Upper lobe of left lung (tissue), 6 donors: Measurements from ENCODE around the gene LIM2. TPM values are rescaled to one million over a fixed set of nuclear protein-coding genes. Genes with fewer than 3 reads are reported as not detected.

Experiments used
- ATAC-seq, 2 donors: fragments of 200-7000 bp; cut with Tn5 transposase; one replicate each; pipeline ENCODE4 v1.9.1; 2022; ENCODE audit warnings: mild to moderate bottlenecking in 2 of 2, moderate library complexity in 2 of 2; ENCODE audit not compliant: low FRiP score in 2 of 2
- DNase-seq, 2 donors: peaks; one replicate each; pipeline ENCODE4 v3.0.0-alpha.2; 2019 to 2020
- H3K27ac ChIP-seq, 4 donors: fragments of 200-600 bp; sonication (generic); one replicate each; pipeline ENCODE4 v1.5.1; 2016 to 2019
- H3K27me3 ChIP-seq, 4 donors: fragments of 200-600 bp; sonication (generic); one replicate each; pipeline ENCODE4 v1.5.1; 2017 to 2019
- H3K36me3 ChIP-seq, 4 donors: fragments of 200-600 bp; sonication (generic); one replicate each; pipeline ENCODE4 v1.5.1; 2016 to 2019
- H3K4me1 ChIP-seq, 4 donors: fragments of 200-600 bp; sonication (generic); one replicate each; pipeline ENCODE4 v1.5.1; 2018 to 2019
- H3K4me3 ChIP-seq, 4 donors: fragments of 200-600 bp; sonication (generic); one replicate each; pipeline ENCODE4 v1.5.1; 2017 to 2019; ENCODE audit warnings: mild to moderate bottlenecking in 2 of 4, moderate library complexity in 1 of 4
- H3K9me3 ChIP-seq, 4 donors: fragments of 200-600 bp; sonication (generic); one replicate each; pipeline ENCODE4 v1.5.1; 2018 to 2019
- EP300 ChIP-seq, 4 donors: sonication (generic); formaldehyde crosslinking; IDR thresholded peaks; one replicate each; pipeline ENCODE4 v1.5.1; 2017; ENCODE audit warnings: antibody characterized with exemption in 4 of 4, control low read depth in 2 of 4
- POLR2A ChIP-seq, 4 donors: fragments of 450-650 bp; IDR thresholded peaks; one replicate each; pipeline ENCODE4 v1.5.1; 2016 to 2017; ENCODE audit warnings: antibody characterized with exemption in 4 of 4, mild to moderate bottlenecking in 2 of 4
- POLR2AphosphoS5 ChIP-seq, 2 donors: sonication (generic); formaldehyde crosslinking; IDR thresholded peaks; one replicate each; pipeline ENCODE4 v1.5.1; 2017; ENCODE audit warnings: antibody characterized with exemption in 2 of 2
- WGBS, 2 donors: methylation state at CpG; one replicate each; pipeline ENCODE4 v1.1.5; 2017 to 2018; 5-methylcytosine and 5-hydroxymethylcytosine counted together
- total RNA-seq, 6 donors: library from RNA; depleted of rRNA in 4 of 6; stranded (reverse); fragments of >200 nt in 4 of 6; gene quantifications; one replicate each; pipeline versions ENCODE4 v1.1.0 to v1.2.1, GENCODE V29; 2016 to 2021
- TF ChIP-seq, protein P1 (sequence below), 6 experiments: fragments of 450-650 bp in 4 of 6; fragments of 200-600 bp in 2 of 6; sonication (generic) in 2 of 6; IDR thresholded peaks; one replicate each; pipeline ENCODE4 v1.5.1; 2016 to 2019; ENCODE audit warnings: antibody characterized with exemption in 6 of 6
- donor health status: DM: no; HTN: no; CAD: no; lungs with moderate emphysema.
- donor health status: DM: no; HTN: yes; CAD: no; lungs with severe emphysema.

LIM2 gene
- total RNA-seq, 6 donors from 2014 or later = 0.29 TPM; not detected in 5

DNA sequence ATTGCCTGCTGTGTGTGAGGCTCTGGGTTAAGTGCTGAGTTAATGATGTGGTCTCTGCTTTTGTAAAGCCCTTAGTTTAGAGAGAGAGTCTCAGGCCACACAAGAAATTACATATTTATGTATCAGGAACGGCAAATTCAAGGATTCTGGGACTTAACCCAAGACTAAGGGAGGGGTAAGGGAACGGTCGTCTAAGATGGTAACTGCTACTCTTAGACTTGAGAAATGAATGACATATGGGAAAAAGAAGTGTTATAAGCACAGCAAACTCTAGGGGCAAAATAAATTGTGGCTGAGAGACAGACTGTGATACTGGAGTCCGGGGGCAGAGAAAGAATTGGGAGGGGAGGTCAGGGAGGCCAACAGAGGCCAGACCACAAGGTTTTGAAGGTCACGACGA is 56.1 kb downstream of the LIM2 start:
- WGBS, 2 donors = 91 to 93% methylated on average over 6 of the region's 6 CpGs
- TF ChIP-seq EP300 (IDR thresholded peaks at IDR 0.05) = no peak
- TF ChIP-seq POLR2AphosphoS5 (IDR thresholded peaks at IDR 0.05) = no peak
- TF ChIP-seq POLR2A (IDR thresholded peaks at IDR 0.05) = no peak
- TF ChIP-seq, protein P1, sequence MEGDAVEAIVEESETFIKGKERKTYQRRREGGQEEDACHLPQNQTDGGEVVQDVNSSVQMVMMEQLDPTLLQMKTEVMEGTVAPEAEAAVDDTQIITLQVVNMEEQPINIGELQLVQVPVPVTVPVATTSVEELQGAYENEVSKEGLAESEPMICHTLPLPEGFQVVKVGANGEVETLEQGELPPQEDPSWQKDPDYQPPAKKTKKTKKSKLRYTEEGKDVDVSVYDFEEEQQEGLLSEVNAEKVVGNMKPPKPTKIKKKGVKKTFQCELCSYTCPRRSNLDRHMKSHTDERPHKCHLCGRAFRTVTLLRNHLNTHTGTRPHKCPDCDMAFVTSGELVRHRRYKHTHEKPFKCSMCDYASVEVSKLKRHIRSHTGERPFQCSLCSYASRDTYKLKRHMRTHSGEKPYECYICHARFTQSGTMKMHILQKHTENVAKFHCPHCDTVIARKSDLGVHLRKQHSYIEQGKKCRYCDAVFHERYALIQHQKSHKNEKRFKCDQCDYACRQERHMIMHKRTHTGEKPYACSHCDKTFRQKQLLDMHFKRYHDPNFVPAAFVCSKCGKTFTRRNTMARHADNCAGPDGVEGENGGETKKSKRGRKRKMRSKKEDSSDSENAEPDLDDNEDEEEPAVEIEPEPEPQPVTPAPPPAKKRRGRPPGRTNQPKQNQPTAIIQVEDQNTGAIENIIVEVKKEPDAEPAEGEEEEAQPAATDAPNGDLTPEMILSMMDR (IDR thresholded peaks at IDR 0.05) = no peak

DNA sequence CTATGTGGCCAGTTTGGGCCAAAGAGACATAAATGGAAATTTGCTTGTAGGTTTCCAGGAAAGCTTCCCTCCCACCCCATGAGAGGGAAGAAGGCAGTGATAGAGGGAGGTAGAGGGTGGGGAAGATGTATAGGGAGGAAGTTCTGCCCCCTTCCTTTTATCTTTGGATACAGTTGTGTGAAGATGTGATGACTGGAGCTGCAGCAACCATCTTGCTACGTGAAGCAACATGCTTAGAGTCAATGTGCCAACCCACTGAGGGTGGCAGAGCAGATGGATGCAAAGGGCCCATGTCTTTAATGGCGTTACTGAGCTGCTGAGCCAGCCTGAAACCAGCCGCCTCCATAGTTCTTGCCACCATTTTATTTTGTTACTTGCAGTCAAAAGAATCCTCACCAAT is 56.6 kb downstream of the LIM2 start:
- peaks cover 7 to 16% (median 13%) of the 10 kb centered on the region in 4 donors for H3K4me1 ChIP-seq
- TF ChIP-seq, protein P1 (IDR thresholded peaks at IDR 0.05) = no peak
- TF ChIP-seq POLR2A (IDR thresholded peaks at IDR 0.05) (no peak), POLR2AphosphoS5 (IDR thresholded peaks at IDR 0.05) (no peak), EP300 (IDR thresholded peaks at IDR 0.05) (no peak)
- H3K36me3 ChIP-seq = no peaks in the 10 kb centered on the region
- H3K27me3 ChIP-seq = peaks cover 0 to 25% (median 9%) of the 10 kb centered on the region in 4 donors
- peaks cover 0 to 5% (median 1%) of the 10 kb centered on the region in 4 donors for H3K9me3 ChIP-seq
- H3K4me3 ChIP-seq = no peak overlapping the region
- DNase-seq = no peak
- 70 to 76% methylated on average over 3 of the region's 3 CpGs for WGBS, 2 donors
- ATAC-seq = no peak
- H3K27ac ChIP-seq = no peak overlapping the region

More for the DNA sequence above, 56.1 kb downstream of the LIM2 start:
- Histone ChIP-seq H3K27me3 (peaks cover 0 to 22% (median 6%) of the 10 kb centered on the region in 4 donors), H3K4me1 (peaks cover 7 to 14% (median 13%) of the 10 kb centered on the region in 4 donors), H3K36me3 (no peaks in the 10 kb centered on the region), H3K27ac (no peak overlapping the region), H3K4me3 (no peak overlapping the region), H3K9me3 (peaks cover 0 to 5% (median 1%) of the 10 kb centered on the region in 4 donors)
- DNase-seq (no peak), ATAC-seq (no peak)

DNA sequence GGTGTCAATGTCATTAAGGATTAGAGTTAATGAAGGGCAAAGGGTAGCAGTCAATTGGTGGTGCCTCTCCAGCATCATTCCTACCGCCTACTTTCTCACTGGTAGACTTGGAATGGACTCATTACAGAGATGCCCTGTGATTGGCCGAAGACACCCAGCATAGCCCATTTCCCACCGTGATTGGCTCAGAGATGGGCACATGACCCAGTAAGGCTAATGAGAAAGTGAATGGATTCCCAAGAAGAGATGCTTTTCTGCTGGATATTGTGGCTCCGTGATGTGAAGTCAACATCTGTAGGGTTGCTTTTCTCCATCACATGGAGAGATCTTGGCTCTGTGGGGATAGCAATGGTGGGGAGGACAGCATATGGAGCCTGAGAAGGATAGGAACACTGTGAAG is 57.4 kb downstream of the LIM2 start:
- peaks cover 0 to 5% (median 1%) of the 10 kb centered on the region in 4 donors for H3K9me3 ChIP-seq
- 95 to 96% methylated on average over 4 of the region's 4 CpGs for WGBS, 2 donors
- TF ChIP-seq POLR2A (IDR thresholded peaks at IDR 0.05) (no peak), POLR2AphosphoS5 (IDR thresholded peaks at IDR 0.05) (no peak), EP300 (IDR thresholded peaks at IDR 0.05) (no peak)
- TF ChIP-seq, protein P1 (IDR thresholded peaks at IDR 0.05) = no peak
- H3K36me3 ChIP-seq = no peaks in the 10 kb centered on the region
- H3K4me3 ChIP-seq = no peak overlapping the region
- ATAC-seq = no peak
- peaks cover 0 to 25% (median 11%) of the 10 kb centered on the region in 4 donors for H3K27me3 ChIP-seq
- peaks cover 7 to 16% (median 13%) of the 10 kb centered on the region in 4 donors for H3K4me1 ChIP-seq
- DNase-seq = no peak
- H3K27ac ChIP-seq = no peak overlapping the region

Other genes with a start within 250 kb of the LIM2 start
- gene SIGLEC7, start 245.7 kb downstream of the LIM2 start, total RNA-seq = 10 to 100 TPM in 1 of 6 donors, 1 to 10 TPM in 5; 3.4 to 10.9 (median 8.1) TPM
- gene CD33, start 162.9 kb downstream of the LIM2 start, total RNA-seq = 10 to 100 TPM in 5 of 6 donors, 1 to 10 TPM in 1; 8.4 to 32.2 (median 21.6) TPM
- not detected for gene SIGLECL1, start 136.9 kb downstream of the LIM2 start, total RNA-seq
- under 1 TPM in 2 of 6 donors, not detected in 4; 0.09 to 0.10 TPM for gene IGLON5, start 76.3 kb downstream of the LIM2 start, total RNA-seq
- 10 to 100 TPM in 1 of 6 donors, 1 to 10 TPM in 4, under 1 TPM in 1; 0.76 to 13.6 (median 2.8) TPM for gene VSIG10L, start 45.8 kb downstream of the LIM2 start, total RNA-seq
- 100 to 1,000 TPM in 1 of 6 donors, 10 to 100 TPM in 5; 59.7 to 102 (median 86.6) TPM for gene ETFB, start 21.6 kb downstream of the LIM2 start, total RNA-seq
- 1 to 10 TPM in 2 of 6 donors, under 1 TPM in 1, not detected in 3; 0.89 to 3.0 (median 1.7) TPM for gene CLDND2, start 19.0 kb downstream of the LIM2 start, total RNA-seq
- gene NKG7, start 15.3 kb downstream of the LIM2 start, total RNA-seq = 10 to 100 TPM in 2 of 6 donors, 1 to 10 TPM in 4; 3.4 to 25.8 (median 9.7) TPM
- 1 to 10 TPM in 1 of 6 donors, under 1 TPM in 2, not detected in 3; 0.34 to 2.0 (median 0.40) TPM for gene C19orf84, start 2.6 kb upstream of the LIM2 start, total RNA-seq
- gene SIGLEC10, start 29.7 kb upstream of the LIM2 start, total RNA-seq = 10 to 100 TPM; 13.2 to 76.5 (median 16.9) TPM
- gene SIGLEC8, start 70.5 kb upstream of the LIM2 start, total RNA-seq = 1 to 10 TPM in 3 of 6 donors, under 1 TPM in 3; 0.78 to 4.2 (median 1.8) TPM
- gene CEACAM18, start 90.6 kb upstream of the LIM2 start, total RNA-seq = not detected
- gene SIGLEC12, start 113.8 kb upstream of the LIM2 start, total RNA-seq = 1 to 10 TPM in 4 of 6 donors, under 1 TPM in 1, not detected in 1; 0.30 to 4.5 (median 3.3) TPM
- gene SIGLEC6, start 143.7 kb upstream of the LIM2 start, total RNA-seq = 1 to 10 TPM in 3 of 6 donors, not detected in 3; 7.2 to 7.9 (median 7.8) TPM
- 10 to 100 TPM in 4 of 6 donors, 1 to 10 TPM in 2; 5.3 to 23.3 (median 12.0) TPM for gene ZNF175, start 183.3 kb upstream of the LIM2 start, total RNA-seq
- 1 to 10 TPM in 3 of 6 donors, under 1 TPM in 1, not detected in 2; 0.46 to 9.4 (median 5.7) TPM for gene SIGLEC5, start 242.4 kb upstream of the LIM2 start, total RNA-seq